ENCODE results near the gene NMNAT2. TPM values are rescaled to one million over a fixed set of nuclear protein-coding genes. Genes with fewer than 3 reads are reported as not detected.

Gene NMNAT2
- total RNA-seq, 6 experiments from 2014 or later = 20.2 to 31.4 (median 23.8) TPM

GRCh38 chr1:183302452-183303322 is 115.5 kb downstream of the NMNAT2 start:
- DNase-seq = no peak
- Mint-ChIP-seq H3K36me3 (ENCODE audit: low read depth) (no peaks in the 10 kb centered on the region), H3K9me3 (no peaks in the 10 kb centered on the region), H3K4me1 (ENCODE audit: low read depth) (peaks cover 41% of the 10 kb centered on the region), H3K27ac (peak overlapping the region; percentile 19), H3K4me3 (no peak overlapping the region), H3K27me3 (ENCODE audit: insufficient read depth) (peaks cover 2% of the 10 kb centered on the region; the same call in 1 of the 2 replicates)
- TF ChIP-seq CTCF (IDR thresholded peaks at IDR 0.05) = no peak

- Mint-ChIP-seq H3K36me3 (ENCODE audit: low read depth) (no peaks in the 10 kb centered on the region), H3K4me3 (no peak overlapping the region), H3K27me3 (ENCODE audit: insufficient read depth) (peaks cover 2% of the 10 kb centered on the region; the same call in 1 of the 2 replicates), H3K9me3 (no peaks in the 10 kb centered on the region), H3K4me1 (ENCODE audit: low read depth) (peaks cover 41% of the 10 kb centered on the region), H3K27ac (no peak overlapping the region)
- DNase-seq = no peak
- TF ChIP-seq CTCF (IDR thresholded peaks at IDR 0.05) = no peak
Observed at GRCh38 chr1:183301239-183301638, 116.9 kb downstream of the NMNAT2 start.

- H3K4me3 Mint-ChIP-seq = no peak overlapping the region
- no peak for DNase-seq
- peaks cover 41% of the 10 kb centered on the region for H3K4me1 Mint-ChIP-seq (ENCODE audit: low read depth)
- H3K27me3 Mint-ChIP-seq (ENCODE audit: insufficient read depth) = peaks cover 2% of the 10 kb centered on the region; the same call in 1 of the 2 replicates
- TF ChIP-seq CTCF (IDR thresholded peaks at IDR 0.05) = no peak
- no peak overlapping the region for H3K27ac Mint-ChIP-seq
- H3K9me3 Mint-ChIP-seq = no peaks in the 10 kb centered on the region
- H3K36me3 Mint-ChIP-seq (ENCODE audit: low read depth) = no peaks in the 10 kb centered on the region
Observed at GRCh38 chr1:183300828-183301227, 117.4 kb downstream of the NMNAT2 start.

- H3K27me3 Mint-ChIP-seq (ENCODE audit: insufficient read depth) = peaks cover 2% of the 10 kb centered on the region; the same call in 1 of the 2 replicates
- DNase-seq = no peak
- TF ChIP-seq CTCF (IDR thresholded peaks at IDR 0.05) = no peak
- no peak overlapping the region for H3K27ac Mint-ChIP-seq
- no peak overlapping the region for H3K4me3 Mint-ChIP-seq
- H3K36me3 Mint-ChIP-seq (ENCODE audit: low read depth) = no peaks in the 10 kb centered on the region
- no peaks in the 10 kb centered on the region for H3K9me3 Mint-ChIP-seq
- peaks cover 41% of the 10 kb centered on the region for H3K4me1 Mint-ChIP-seq (ENCODE audit: low read depth)
Observed at GRCh38 chr1:183300395-183300794, 117.8 kb downstream of the NMNAT2 start.

GRCh38 chr1:183296782-183297181 is 121.4 kb downstream of the NMNAT2 start:
- DNase-seq = no peak
- Mint-ChIP-seq H3K4me1 (ENCODE audit: low read depth) (peaks cover 22% of the 10 kb centered on the region), H3K27ac (no peak overlapping the region), H3K27me3 (ENCODE audit: insufficient read depth) (no peaks in the 10 kb centered on the region), H3K4me3 (no peak overlapping the region), H3K36me3 (ENCODE audit: low read depth) (no peaks in the 10 kb centered on the region), H3K9me3 (no peaks in the 10 kb centered on the region)
- no peak for TF ChIP-seq CTCF (IDR thresholded peaks at IDR 0.05)
